T1000 (cell line): Measurements from ENCODE around the gene ZNF140.

Source experiments
- DNase-seq: peaks from one replicate; lab custom pipeline; 2025; ENCODE audit warnings: mixed read lengths; lab: John Stamatoyannopoulos, UW

The ZNF140 gene

GRCh38 chr12:133130038-133130807 is 49.5 kb downstream of the ZNF140 start, which contains the start of the genes ZNF10 and ZNF891:
ZNF10 (plus strand) TSS chr12:133130627; CDS start chr12:133144493, 13,866 bp downstream.
ZNF891 (minus strand) TSS chr12:133130274; CDS start chr12:133121918, 8,356 bp downstream.
- peak; percentile 89 for DNase-seq

DNA sequence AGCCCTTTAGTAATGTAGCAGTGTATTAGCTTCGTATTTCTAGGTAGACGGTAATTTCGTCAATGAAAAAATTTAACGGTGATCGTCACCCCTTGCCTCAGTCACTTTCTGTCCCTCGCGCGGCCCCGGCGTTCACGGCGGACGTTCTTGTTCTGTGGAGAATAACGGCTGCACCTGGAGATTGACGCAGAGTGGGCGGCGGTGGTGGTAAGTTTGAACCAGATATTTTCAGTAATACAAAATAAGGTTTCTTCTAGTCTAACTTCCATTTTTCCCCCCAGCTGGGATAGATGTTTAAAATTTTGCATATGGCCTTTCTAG is 50.0 kb downstream of the ZNF140 start:
- DNase-seq = no peak

GRCh38 chr12:133135747-133136146 is 55.0 kb downstream of the ZNF140 start:
- no peak for DNase-seq

DNA sequence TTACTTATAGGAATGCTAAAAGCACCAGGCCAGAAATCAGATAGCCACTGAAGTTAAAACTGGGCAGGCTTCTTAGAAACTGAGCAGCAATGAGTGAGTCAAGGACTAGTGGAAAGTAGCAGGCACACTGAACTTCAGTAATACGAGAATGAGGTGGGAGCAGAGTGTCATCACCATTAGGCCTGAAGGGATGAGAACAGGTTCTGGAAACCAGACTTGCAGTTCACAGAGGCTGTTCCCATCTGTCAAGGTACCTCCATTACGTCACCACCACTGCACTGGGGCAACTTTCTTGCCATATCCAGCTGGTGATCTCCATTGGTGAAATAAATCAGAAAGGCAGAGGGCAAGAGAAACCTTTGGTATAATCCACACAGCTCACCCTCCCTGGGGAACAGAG is 65.3 kb downstream of the ZNF140 start:
- no peak for DNase-seq

GRCh38 chr12:133156125-133156690 is 75.5 kb downstream of the ZNF140 start:
- DNase-seq = no peak
